A549 (cell line): Measurements from ENCODE around the gene LGR6. TPM values are rescaled to one million over a fixed set of nuclear protein-coding genes. Genes with fewer than 3 reads are reported as not detected.

Source experiments
- ATAC-seq, 2 experiments: fragments of 200-7000 bp in 1 of 2; fragments of >200 bp in 1 of 2; cut with Nextera tagmentation in 1 of 2; cut with Tn5 transposase in 1 of 2; 3 replicates each; pipeline versions ENCODE4 v1.8.0 to v1.9.1; 2018 to 2020; ENCODE audit warnings: mild to moderate bottlenecking in 1 of 2, moderate library complexity in 1 of 2
- CTCF ChIA-PET: fragments of 300-600 bp; sonication (Branson Sonifier 250); formaldehyde crosslinking; extraction: SDS; loops from one replicate; lab custom pipeline; 2021; ENCODE audit warnings: antibody characterized with exemption, inconsistent platforms; lab: Yijun Ruan, JAX
- POLR2A ChIA-PET: fragments of 350-600 bp; formaldehyde crosslinking; extraction: SDS; loops from one replicate; lab custom pipeline; 2021; ENCODE audit warnings: antibody characterized with exemption, inconsistent platforms; lab: Yijun Ruan, JAX
- DNase-seq, 2 experiments: peaks; one replicate each; pipeline versions ENCODE4 v3.0.0 to v3.0.0-alpha.2; 2011 to 2016; ENCODE audit warnings: low read depth in 1 of 2, low spot score in 1 of 2
- FAIRE-seq: peaks from 2 replicates; lab custom pipeline; 2011; peaks lifted over from hg19 to GRCh38; lab: Jason Lieb, UNC
- H3K27ac ChIP-seq, 2 experiments: fragments of >200 bp; sonication (Bioruptor Twin); formaldehyde crosslinking; 3 replicates each; pipeline ENCODE4 v1.5.1; 2016 to 2017
- H3K4me1 ChIP-seq: fragments of >200 bp; sonication (Bioruptor Twin); formaldehyde crosslinking; 3 replicates; pipeline ENCODE4 v1.6.1; 2016
- H3K4me2 ChIP-seq: fragments of >200 bp; sonication (Bioruptor Twin); formaldehyde crosslinking; 3 replicates; pipeline ENCODE4 v1.6.1; 2016
- H3K4me3 ChIP-seq: fragments of >200 bp; sonication (Bioruptor Twin); formaldehyde crosslinking; 3 replicates; pipeline ENCODE4 v1.5.1; 2016
- H3K9me3 ChIP-seq: fragments of >200 bp; sonication (Bioruptor Twin); formaldehyde crosslinking; 3 replicates; pipeline ENCODE4 v1.6.1; 2016
- ATOH8 ChIP-seq: fragments of 250-450 bp; sonication (Bioruptor Pico); IDR thresholded peaks from 2 replicates; pipeline ENCODE4 v1.5.0; 2020; ENCODE audit warnings: low read depth, mild to moderate bottlenecking, moderate library complexity
- BCL3 ChIP-seq: fragments of >200 bp; sonication (Bioruptor Twin); formaldehyde crosslinking; IDR thresholded peaks from 3 replicates; pipeline ENCODE4 v1.6.1; 2016
- CBX8 ChIP-seq: fragments of 200-600 bp; sonication (generic); IDR thresholded peaks from 2 replicates; pipeline ENCODE4 v1.6.1; 2016
- CTCF ChIP-seq: fragments of >200 bp; sonication (Bioruptor Twin); formaldehyde crosslinking; IDR thresholded peaks from 3 replicates; pipeline ENCODE4 v1.5.1; 2016
- EHF ChIP-seq: fragments of 250-450 bp; sonication (Bioruptor Pico); IDR thresholded peaks from 2 replicates; pipeline ENCODE4 v1.5.0; 2020; ENCODE audit warnings: mild to moderate bottlenecking
- EP300 ChIP-seq, 2 experiments: fragments of >200 bp; sonication (Bioruptor Twin); formaldehyde crosslinking; IDR thresholded peaks; 2 replicates in 1 of 2; 3 replicates in 1 of 2; pipeline ENCODE4 v1.6.1; 2016 to 2017
- ESRRA ChIP-seq: fragments of 150-350 bp; IDR thresholded peaks from 2 replicates; pipeline ENCODE4 v1.6.1; 2014; ENCODE audit warnings: mild to moderate bottlenecking, low read length, borderline replicate concordance
- GATA3 ChIP-seq: IDR thresholded peaks from 2 replicates; pipeline ENCODE4 v1.6.1; 2012; ENCODE audit warnings: borderline replicate concordance
- HDAC2 ChIP-seq: fragments of 200-600 bp; sonication (generic); IDR thresholded peaks from 2 replicates; pipeline ENCODE4 v1.6.1; 2016
- HES2 ChIP-seq: fragments of >200 bp; sonication (Bioruptor Twin); formaldehyde crosslinking; IDR thresholded peaks from 2 replicates; pipeline ENCODE4 v1.6.1; 2016
- HMGXB4 ChIP-seq: fragments of 250-450 bp; sonication (Bioruptor Pico); IDR thresholded peaks from 2 replicates; pipeline ENCODE4 v1.5.0; 2021; ENCODE audit warnings: mild to moderate bottlenecking, moderate library complexity, borderline replicate concordance
- KDM1A ChIP-seq: fragments of 200-600 bp; sonication (generic); IDR thresholded peaks from 2 replicates; pipeline ENCODE4 v1.6.1; 2016; ENCODE audit warnings: low read depth, mild to moderate bottlenecking
- KDM5A ChIP-seq: fragments of 200-600 bp; sonication (generic); IDR thresholded peaks from 2 replicates; pipeline ENCODE4 v1.6.1; 2016; ENCODE audit warnings: antibody characterized with exemption, mild to moderate bottlenecking
- MAFK ChIP-seq: fragments of 450-650 bp; IDR thresholded peaks from 2 replicates; pipeline ENCODE4 v1.6.1; 2014; ENCODE audit not compliant: partially characterized antibody
- MAX ChIP-seq: IDR thresholded peaks from 2 replicates; pipeline ENCODE4 v1.6.1; 2012
- NR3C1 ChIP-seq: fragments of >200 bp; sonication (Bioruptor Twin); formaldehyde crosslinking; IDR thresholded peaks from 3 replicates; pipeline ENCODE4 v1.6.1; 2017
- PBX3 ChIP-seq: IDR thresholded peaks from 2 replicates; pipeline ENCODE4 v1.6.1; 2012
- RAD21 ChIP-seq, 2 experiments: fragments of >200 bp in 1 of 2; sonication (Bioruptor Twin) in 1 of 2; formaldehyde crosslinking in 1 of 2; IDR thresholded peaks in 1 of 2; conservative IDR thresholded peaks in 1 of 2; 2 replicates in 1 of 2; 3 replicates in 1 of 2; pipeline ENCODE4 v1.6.1; 2012 to 2018; ENCODE audit warnings: inconsistent platforms in 1 of 2
- RARB ChIP-seq: fragments of 250-450 bp; sonication (Bioruptor Pico); IDR thresholded peaks from 2 replicates; pipeline ENCODE4 v1.8.0; 2021; ENCODE audit warnings: mild to moderate bottlenecking, moderate library complexity
- RCOR1 ChIP-seq: fragments of 150-350 bp; IDR thresholded peaks from 2 replicates; pipeline ENCODE4 v1.6.1; 2014; ENCODE audit warnings: antibody characterized with exemption, low read length, low read depth
- REST ChIP-seq: fragments of 200-600 bp; sonication (generic); IDR thresholded peaks from 2 replicates; pipeline ENCODE4 v1.6.1; 2016; ENCODE audit warnings: antibody characterized with exemption, mild to moderate bottlenecking, moderate library complexity
- ZC3H11A ChIP-seq: fragments of 450-650 bp; IDR thresholded peaks from 2 replicates; pipeline ENCODE4 v1.6.1; 2014; ENCODE audit warnings: antibody characterized with exemption, mild to moderate bottlenecking
- ZFP36 ChIP-seq: fragments of 450-650 bp; IDR thresholded peaks from 2 replicates; pipeline ENCODE4 v1.6.1; 2014; ENCODE audit warnings: borderline replicate concordance; ENCODE audit not compliant: partially characterized antibody
- ZSCAN20 ChIP-seq: fragments of 250-450 bp; sonication (Bioruptor Pico); IDR thresholded peaks from 2 replicates; pipeline ENCODE4 v1.8.0; 2022; ENCODE audit warnings: mild to moderate bottlenecking, moderate library complexity
- WGBS: methylation state at CpG from one replicate; pipeline ENCODE4 v1.1.6; 2017; ENCODE audit errors: missing lambda C conversion rate; 5-methylcytosine and 5-hydroxymethylcytosine counted together
- polyA plus RNA-seq, 4 experiments: library from polyadenylated mRNA; depleted of rRNA in 3 of 4; stranded (reverse); fragments of >200 nt; fragmentation: RNase III in 1 of 4; extraction: RNeasy Plus Mini Kit Qiagen cat#74134 plus additional on column Dnase treatment in 1 of 4; gene quantifications; 2 replicates in 3 of 4; 3 replicates in 1 of 4; pipeline ENCODE4 v1.2.3, GENCODE V29; 2011 to 2017

Gene LGR6
- polyA plus RNA-seq, 2 of the 4 experiments (the other 2 are of a cell fraction): 0.84 to 1.1 TPM

- no peak for DNase-seq
- ChIA-PET CTCF (no interaction called here), POLR2A (no interaction called here)
- peaks cover 8% of the 10 kb centered on the region; the same call in 2 of the 3 replicates for H3K4me1 ChIP-seq
- H3K4me3 ChIP-seq: no peak overlapping the region
- no peak overlapping the region for H3K27ac ChIP-seq
- no peak for ATAC-seq
- H3K9me3 ChIP-seq: no peaks in the 10 kb centered on the region
- no peak overlapping the region for H3K4me2 ChIP-seq
- no peak for TF ChIP-seq ZFP36
- TF ChIP-seq HES2: no peak
- TF ChIP-seq BCL3: no peak
- no peak for TF ChIP-seq RARB (CRISPR knock-in tag)
- TF ChIP-seq HDAC2: no peak
- no peak for TF ChIP-seq KDM1A
- TF ChIP-seq HMGXB4: no peak
- TF ChIP-seq MAFK: no peak
- no peak for TF ChIP-seq RAD21 (conservative IDR thresholded peaks at IDR 0.05 in 1 of 2, IDR thresholded peaks at IDR 0.05 in 1 of 2)
- no peak for TF ChIP-seq ZC3H11A
- TF ChIP-seq ZSCAN20: no peak
- TF ChIP-seq RCOR1: no peak
- TF ChIP-seq, all 56 proteins: peak for 0
- FAIRE-seq: no peak
- WGBS: 95% methylated on average over 3 of the region's 3 CpGs
Measured at GRCh38 chr1:202361701-202362100, 168.1 kb downstream of the LGR6 start.

- no peak for ATAC-seq
- ChIA-PET POLR2A (no interaction called here), CTCF (no interaction called here)
- no peak overlapping the region for H3K4me2 ChIP-seq
- H3K9me3 ChIP-seq: no peaks in the 10 kb centered on the region
- TF ChIP-seq PBX3: no peak
- TF ChIP-seq KDM5A: no peak
- TF ChIP-seq EP300 (IDR thresholded peaks at IDR 0.05): no peak
- no peak for TF ChIP-seq CBX8
- no peak for TF ChIP-seq EHF (CRISPR knock-in tag)
- TF ChIP-seq RCOR1: no peak
- TF ChIP-seq MAFK: no peak
- TF ChIP-seq BCL3: no peak
- TF ChIP-seq GATA3: no peak
- TF ChIP-seq REST: no peak
- no peak for TF ChIP-seq RAD21 (conservative IDR thresholded peaks at IDR 0.05 in 1 of 2, IDR thresholded peaks at IDR 0.05 in 1 of 2)
- no peak for TF ChIP-seq ATOH8
- TF ChIP-seq KDM1A: no peak
- TF ChIP-seq ZC3H11A: no peak
- no peak for TF ChIP-seq CTCF
- TF ChIP-seq MAX: no peak
- no peak for TF ChIP-seq NR3C1
- no peak for TF ChIP-seq ESRRA
- WGBS: 96% methylated on average over 2 of the region's 2 CpGs
- no peak for DNase-seq
- peaks cover 8% of the 10 kb centered on the region; the same call in 2 of the 3 replicates for H3K4me1 ChIP-seq
- no peak for FAIRE-seq
- H3K4me3 ChIP-seq: no peak overlapping the region
- no peak overlapping the region for H3K27ac ChIP-seq
Measured at GRCh38 chr1:202362212-202362611, 168.6 kb downstream of the LGR6 start.
